ENCODE data around the gene MRPL24.

DNA sequence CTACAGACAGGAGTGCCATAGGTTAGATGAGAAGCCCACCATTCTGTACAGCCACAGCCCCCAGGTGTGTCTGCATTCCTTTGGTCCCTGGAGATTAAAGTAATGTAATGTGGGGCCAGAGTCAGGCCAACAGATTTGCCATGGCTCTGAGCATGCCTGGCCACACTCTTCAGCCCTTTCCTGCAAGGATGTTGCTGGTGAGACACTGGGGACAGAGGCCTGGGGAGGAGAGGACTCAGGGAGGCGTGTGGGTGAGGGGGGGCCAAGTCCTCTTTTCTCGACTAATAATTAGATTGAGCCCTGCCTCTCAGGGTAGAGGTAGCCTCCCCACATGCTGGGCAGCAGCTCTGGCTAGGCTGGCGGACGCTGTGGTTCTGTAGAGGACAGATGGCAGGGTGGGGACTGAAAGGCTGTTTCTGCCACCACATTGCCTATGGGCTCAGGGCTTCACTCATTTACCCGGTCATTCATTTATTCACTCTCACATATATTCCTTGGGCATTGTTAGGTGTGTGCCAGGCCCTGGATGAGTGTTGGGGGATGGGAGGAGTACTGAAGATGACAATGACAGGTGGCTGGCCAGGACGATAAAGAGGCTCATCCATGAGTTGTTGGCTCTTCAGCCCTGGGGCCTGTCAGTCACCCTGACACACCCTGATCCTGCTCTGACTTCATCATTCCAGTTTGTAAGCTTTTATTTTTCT, 19.4 kb upstream of the MRPL24 start:
- peak; percentile 26 for TF ChIP-seq POLR2A (IDR thresholded peaks at IDR 0.05; ENCODE audit: low read length)
- TF ChIP-seq GATA1 (IDR thresholded peaks at IDR 0.05; ENCODE audit: low read depth, low read length), result no peak
